ENCODE measurements around the gene BICD2. TPM values are rescaled to one million over a fixed set of nuclear protein-coding genes. Genes with fewer than 3 reads are reported as not detected.
A peak's percentile ranks its signal among the peaks of the same experiment; 100 is the strongest.

Gene BICD2
- total RNA-seq, 2 donors from 2014 or later = 31.0 to 36.6 TPM

- ATAC-seq = peak in 1 of 2 donors; percentile 5
- no peak for DNase-seq
- intact Hi-C loops (cut with DNase I) = no loop called here
Measured at GRCh38 chr9:92735636-92736562, 28.7 kb downstream of the BICD2 start.

- ATAC-seq (no peak), DNase-seq (no peak)
- intact Hi-C loops (cut with DNase I) = no loop called here
Measured at GRCh38 chr9:92734931-92735635, 29.6 kb downstream of the BICD2 start.

GRCh38 chr9:92730897-92731296 is 33.7 kb downstream of the BICD2 start:
- ATAC-seq = no peak
- DNase-seq = no peak

GRCh38 chr9:92729735-92730155 is 34.9 kb downstream of the BICD2 start:
- ATAC-seq (peak in 1 of 2 donors; percentile 7), DNase-seq (no peak)
- intact Hi-C loops (cut with DNase I) = loop anchor here (2.0 to 5.0 kb wide), 2 partner anchors 61 to 63 kb away; no protein-coding TSS in a partner anchor

More at GRCh38 chr9:92730897-92731296, 33.7 kb downstream of the BICD2 start:
- intact Hi-C loops (cut with DNase I) = no loop called here

GRCh38 chr9:92728831-92729734 is 35.5 kb downstream of the BICD2 start:
- peak; percentile 28 to 69 for ATAC-seq
- intact Hi-C loops (cut with DNase I) = loop anchor here (2.0 to 5.0 kb wide), 2 partner anchors 62 to 63 kb away; no protein-coding TSS in a partner anchor
- no peak for DNase-seq

GRCh38 chr9:92727716-92728700 is 36.6 kb downstream of the BICD2 start:
- DNase-seq = no peak
- intact Hi-C loops (cut with DNase I) = loop anchor here (2.0 to 5.0 kb wide), 2 partner anchors 63 to 64 kb away; no protein-coding TSS in a partner anchor
- ATAC-seq = no peak

- ATAC-seq (peak in 1 of 2 donors; percentile 58), DNase-seq (peak; percentile 56)
- intact Hi-C loops (cut with DNase I) = loop anchor here in 1 of 2 donors (5.0 kb wide), 1 partner anchor 65 kb away; no protein-coding TSS in a partner anchor
Measured at GRCh38 chr9:92726971-92727715, 37.5 kb downstream of the BICD2 start.

GRCh38 chr9:92726348-92726747 is 38.3 kb downstream of the BICD2 start:
- DNase-seq (no peak), ATAC-seq (no peak)
- intact Hi-C loops (cut with DNase I) = loop anchor here in 1 of 2 donors (5.0 kb wide), 1 partner anchor 66 kb away; no protein-coding TSS in a partner anchor

GRCh38 chr9:92725766-92726165 is 38.9 kb downstream of the BICD2 start:
- intact Hi-C loops (cut with DNase I) = loop anchor here in 1 of 2 donors (5.0 kb wide), 1 partner anchor 67 kb away; no protein-coding TSS in a partner anchor
- ATAC-seq (no peak), DNase-seq (no peak)

- ATAC-seq = no peak
- intact Hi-C loops (cut with DNase I) = loop anchor here in 1 of 2 donors (5.0 kb wide), 1 partner anchor 67 kb away; no protein-coding TSS in a partner anchor
- no peak for DNase-seq
Measured at GRCh38 chr9:92725266-92725545, 39.4 kb downstream of the BICD2 start.

GRCh38 chr9:92724528-92725265 is 39.9 kb downstream of the BICD2 start:
- intact Hi-C loops (cut with DNase I) = loop anchor here in 1 of 2 donors (5.0 kb wide), 1 partner anchor 68 kb away; no protein-coding TSS in a partner anchor
- DNase-seq (no peak), ATAC-seq (no peak)

GRCh38 chr9:92723801-92724323 is 40.8 kb downstream of the BICD2 start:
- no peak for ATAC-seq
- intact Hi-C loops (cut with DNase I) = no loop called here
- DNase-seq = no peak

GRCh38 chr9:92723299-92723625 is 41.4 kb downstream of the BICD2 start:
- DNase-seq = no peak
- ATAC-seq = no peak
- intact Hi-C loops (cut with DNase I) = no loop called here

- DNase-seq (no peak), ATAC-seq (no peak)
- intact Hi-C loops (cut with DNase I) = no loop called here
Measured at GRCh38 chr9:92722386-92723298, 42.0 kb downstream of the BICD2 start.

GRCh38 chr9:92721548-92721947 is 43.1 kb downstream of the BICD2 start:
- no peak for ATAC-seq
- DNase-seq = no peak
- intact Hi-C loops (cut with DNase I) = no loop called here

Measured in left cardiac atrium (tissue), 4 donors.